ENCODE measurements around the gene NR1H2. TPM values are rescaled to one million over a fixed set of nuclear protein-coding genes. Genes with fewer than 3 reads are reported as not detected.

The NR1H2 gene
- total and polyA plus RNA-seq, 4 donors: 30.4 to 58.1 (median 33.7) TPM

DNA sequence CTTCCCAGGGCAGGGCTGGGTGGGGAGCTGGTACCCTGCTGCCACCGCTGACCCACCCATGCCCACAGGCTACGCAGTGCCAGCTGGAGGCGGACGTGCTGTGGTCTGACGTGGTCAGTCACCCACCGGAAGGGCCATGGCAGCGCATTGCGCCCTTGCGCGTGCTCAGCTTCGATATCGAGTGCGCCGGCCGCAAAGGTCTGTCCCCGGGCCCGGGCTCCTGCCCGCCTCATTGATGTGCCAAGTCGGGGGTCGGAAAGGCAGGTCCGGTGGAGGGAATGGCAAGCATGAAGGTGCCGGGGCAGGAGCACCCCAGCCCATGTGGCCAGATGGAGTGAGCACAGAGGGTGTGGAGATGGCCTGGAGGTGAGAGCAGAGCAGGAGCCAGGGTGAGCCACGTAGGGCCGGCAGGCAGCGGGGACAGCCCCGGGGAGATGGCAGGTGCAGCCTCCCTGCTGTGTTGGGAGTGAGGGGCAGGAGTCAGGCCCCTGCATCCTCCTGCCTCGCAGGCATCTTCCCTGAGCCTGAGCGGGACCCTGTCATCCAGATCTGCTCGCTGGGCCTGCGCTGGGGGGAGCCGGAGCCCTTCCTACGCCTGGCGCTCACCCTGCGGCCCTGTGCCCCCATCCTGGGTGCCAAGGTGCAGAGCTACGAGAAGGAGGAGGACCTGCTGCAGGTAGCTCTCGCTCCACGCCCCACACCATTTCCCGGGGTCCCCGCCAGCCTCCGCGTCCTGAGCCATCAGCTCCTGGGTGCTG lies 26.5 kb downstream of the NR1H2 start:
- H3K27me3 ChIP-seq (ENCODE audit: control insufficient read depth in 4 of 4, insufficient read depth in 4 of 4, low read length in 3 of 4): no peaks in the 10 kb centered on the region
- H3K4me3 ChIP-seq (ENCODE audit: low read depth in 1 of 3, low read length in 3 of 3): no peak overlapping the region
- H3K27ac ChIP-seq (ENCODE audit: low read depth in 1 of 2, low read length in 2 of 2): no peak overlapping the region
- H3K9me3 ChIP-seq (ENCODE audit: control insufficient read depth in 4 of 4, low read length in 3 of 4): no peaks in the 10 kb centered on the region
- no peaks in the 10 kb centered on the region for H3K4me1 ChIP-seq (ENCODE audit: control insufficient read depth in 4 of 4, insufficient read depth in 4 of 4, low read length in 3 of 4)
- DNase-seq (ENCODE audit: low spot score): no peak
- no peak overlapping the region for H3K9ac ChIP-seq (ENCODE audit: low read depth in 1 of 2, low read length in 2 of 2)
- TF ChIP-seq RXRA (IDR thresholded peaks at IDR 0.05): no peak
- TF ChIP-seq HNF4A (conservative IDR thresholded peaks at IDR 0.05): no peak
- TF ChIP-seq FOXA2 (IDR thresholded peaks at IDR 0.05): no peak
- TF ChIP-seq SP1 (IDR thresholded peaks at IDR 0.05): no peak
- no peak for TF ChIP-seq EGR1 (IDR thresholded peaks at IDR 0.05; ENCODE audit: low read depth in 2 of 2)
- TF ChIP-seq, protein P1, sequence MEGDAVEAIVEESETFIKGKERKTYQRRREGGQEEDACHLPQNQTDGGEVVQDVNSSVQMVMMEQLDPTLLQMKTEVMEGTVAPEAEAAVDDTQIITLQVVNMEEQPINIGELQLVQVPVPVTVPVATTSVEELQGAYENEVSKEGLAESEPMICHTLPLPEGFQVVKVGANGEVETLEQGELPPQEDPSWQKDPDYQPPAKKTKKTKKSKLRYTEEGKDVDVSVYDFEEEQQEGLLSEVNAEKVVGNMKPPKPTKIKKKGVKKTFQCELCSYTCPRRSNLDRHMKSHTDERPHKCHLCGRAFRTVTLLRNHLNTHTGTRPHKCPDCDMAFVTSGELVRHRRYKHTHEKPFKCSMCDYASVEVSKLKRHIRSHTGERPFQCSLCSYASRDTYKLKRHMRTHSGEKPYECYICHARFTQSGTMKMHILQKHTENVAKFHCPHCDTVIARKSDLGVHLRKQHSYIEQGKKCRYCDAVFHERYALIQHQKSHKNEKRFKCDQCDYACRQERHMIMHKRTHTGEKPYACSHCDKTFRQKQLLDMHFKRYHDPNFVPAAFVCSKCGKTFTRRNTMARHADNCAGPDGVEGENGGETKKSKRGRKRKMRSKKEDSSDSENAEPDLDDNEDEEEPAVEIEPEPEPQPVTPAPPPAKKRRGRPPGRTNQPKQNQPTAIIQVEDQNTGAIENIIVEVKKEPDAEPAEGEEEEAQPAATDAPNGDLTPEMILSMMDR (IDR thresholded peaks at IDR 0.05; ENCODE audit: low read depth, low read length, missing input control): no peak
- TF ChIP-seq NR2F2 (IDR thresholded peaks at IDR 0.05): no peak
- no peak for TF ChIP-seq RAD21 (IDR thresholded peaks at IDR 0.05)
- TF ChIP-seq YY1 (IDR thresholded peaks at IDR 0.05): no peak
- no peak for TF ChIP-seq FOXA1 (IDR thresholded peaks at IDR 0.05)
- no peak for TF ChIP-seq JUND (IDR thresholded peaks at IDR 0.05)
- TF ChIP-seq, protein P2, sequence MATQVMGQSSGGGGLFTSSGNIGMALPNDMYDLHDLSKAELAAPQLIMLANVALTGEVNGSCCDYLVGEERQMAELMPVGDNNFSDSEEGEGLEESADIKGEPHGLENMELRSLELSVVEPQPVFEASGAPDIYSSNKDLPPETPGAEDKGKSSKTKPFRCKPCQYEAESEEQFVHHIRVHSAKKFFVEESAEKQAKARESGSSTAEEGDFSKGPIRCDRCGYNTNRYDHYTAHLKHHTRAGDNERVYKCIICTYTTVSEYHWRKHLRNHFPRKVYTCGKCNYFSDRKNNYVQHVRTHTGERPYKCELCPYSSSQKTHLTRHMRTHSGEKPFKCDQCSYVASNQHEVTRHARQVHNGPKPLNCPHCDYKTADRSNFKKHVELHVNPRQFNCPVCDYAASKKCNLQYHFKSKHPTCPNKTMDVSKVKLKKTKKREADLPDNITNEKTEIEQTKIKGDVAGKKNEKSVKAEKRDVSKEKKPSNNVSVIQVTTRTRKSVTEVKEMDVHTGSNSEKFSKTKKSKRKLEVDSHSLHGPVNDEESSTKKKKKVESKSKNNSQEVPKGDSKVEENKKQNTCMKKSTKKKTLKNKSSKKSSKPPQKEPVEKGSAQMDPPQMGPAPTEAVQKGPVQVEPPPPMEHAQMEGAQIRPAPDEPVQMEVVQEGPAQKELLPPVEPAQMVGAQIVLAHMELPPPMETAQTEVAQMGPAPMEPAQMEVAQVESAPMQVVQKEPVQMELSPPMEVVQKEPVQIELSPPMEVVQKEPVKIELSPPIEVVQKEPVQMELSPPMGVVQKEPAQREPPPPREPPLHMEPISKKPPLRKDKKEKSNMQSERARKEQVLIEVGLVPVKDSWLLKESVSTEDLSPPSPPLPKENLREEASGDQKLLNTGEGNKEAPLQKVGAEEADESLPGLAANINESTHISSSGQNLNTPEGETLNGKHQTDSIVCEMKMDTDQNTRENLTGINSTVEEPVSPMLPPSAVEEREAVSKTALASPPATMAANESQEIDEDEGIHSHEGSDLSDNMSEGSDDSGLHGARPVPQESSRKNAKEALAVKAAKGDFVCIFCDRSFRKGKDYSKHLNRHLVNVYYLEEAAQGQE (IDR thresholded peaks at IDR 0.05): no peak
- TF ChIP-seq, protein P3, sequence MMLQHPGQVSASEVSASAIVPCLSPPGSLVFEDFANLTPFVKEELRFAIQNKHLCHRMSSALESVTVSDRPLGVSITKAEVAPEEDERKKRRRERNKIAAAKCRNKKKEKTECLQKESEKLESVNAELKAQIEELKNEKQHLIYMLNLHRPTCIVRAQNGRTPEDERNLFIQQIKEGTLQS (IDR thresholded peaks at IDR 0.05): no peak
- TF ChIP-seq TAF1 (conservative IDR thresholded peaks at IDR 0.05): no peak
- TF ChIP-seq GABPA (IDR thresholded peaks at IDR 0.05 in 1 of 2, conservative IDR thresholded peaks at IDR 0.05 in 1 of 2): no peak
- peaks cover 0 to 6% (median 3%) of the 10 kb centered on the region in 4 donors for H3K36me3 ChIP-seq (ENCODE audit: control insufficient read depth in 4 of 4, insufficient read depth in 3 of 4, low read depth in 1 of 4, low read length in 3 of 4)
- WGBS: 98% methylated on average over 41 of the region's 41 CpGs

DNA sequence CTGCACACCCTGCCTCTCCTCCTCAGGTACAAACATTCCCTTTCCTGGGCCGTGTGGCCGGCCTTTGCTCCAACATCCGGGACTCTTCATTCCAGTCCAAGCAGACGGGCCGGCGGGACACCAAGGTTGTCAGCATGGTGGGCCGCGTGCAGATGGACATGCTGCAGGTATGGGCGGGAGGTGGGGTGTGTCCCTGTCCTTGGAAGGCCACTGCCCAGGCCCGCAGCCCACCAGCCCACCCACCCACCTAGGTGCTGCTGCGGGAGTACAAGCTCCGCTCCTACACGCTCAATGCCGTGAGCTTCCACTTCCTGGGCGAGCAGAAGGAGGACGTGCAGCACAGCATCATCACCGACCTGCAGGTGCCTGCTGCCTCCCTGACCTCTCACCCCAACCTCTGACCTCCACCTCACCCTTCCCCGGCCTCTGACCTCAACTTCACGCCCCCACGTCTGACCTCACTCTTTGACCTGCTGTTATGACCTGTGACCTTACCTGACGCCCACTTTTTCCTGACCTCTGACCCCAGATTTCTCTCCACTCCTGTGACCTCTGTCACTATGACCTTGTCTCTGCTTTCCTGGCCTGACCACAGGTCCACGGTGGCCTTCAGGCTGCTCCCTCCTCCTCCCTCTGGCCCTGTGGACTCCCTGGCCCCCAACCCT lies 30.0 kb downstream of the NR1H2 start:
- H3K27me3 ChIP-seq (ENCODE audit: control insufficient read depth in 4 of 4, insufficient read depth in 4 of 4, low read length in 3 of 4): no peaks in the 10 kb centered on the region
- WGBS: 85% methylated on average over 22 of the region's 22 CpGs
- no peak overlapping the region for H3K9ac ChIP-seq (ENCODE audit: low read depth in 1 of 2, low read length in 2 of 2)
- DNase-seq (ENCODE audit: low spot score): peak; percentile 33
- no peak overlapping the region for H3K4me3 ChIP-seq (ENCODE audit: low read depth in 1 of 3, low read length in 3 of 3)
- H3K9me3 ChIP-seq (ENCODE audit: control insufficient read depth in 4 of 4, low read length in 3 of 4): no peaks in the 10 kb centered on the region
- no peaks in the 10 kb centered on the region for H3K4me1 ChIP-seq (ENCODE audit: control insufficient read depth in 4 of 4, insufficient read depth in 4 of 4, low read length in 3 of 4)
- H3K27ac ChIP-seq (ENCODE audit: low read depth in 1 of 2, low read length in 2 of 2): no peak overlapping the region
- peaks cover 0 to 10% (median 3%) of the 10 kb centered on the region in 4 donors for H3K36me3 ChIP-seq (ENCODE audit: control insufficient read depth in 4 of 4, insufficient read depth in 3 of 4, low read depth in 1 of 4, low read length in 3 of 4)
- no peak for TF ChIP-seq JUND (IDR thresholded peaks at IDR 0.05)
- peak; percentile 91 for TF ChIP-seq NR2F2 (IDR thresholded peaks at IDR 0.05)
- peak in 1 of 2 donors; percentile 26 for TF ChIP-seq RXRA (IDR thresholded peaks at IDR 0.05)
